Vagina (tissue), 2 donors: ENCODE data around the gene PRDM16.

Experiments used
- CTCF ChIP-seq, 3 experiments: fragments of 450-650 bp in 2 of 3; fragments of 200-600 bp in 1 of 3; sonication (generic) in 1 of 3; IDR thresholded peaks; one replicate each; pipeline ENCODE4 v1.5.1; 2017 to 2019; ENCODE audit warnings: antibody characterized with exemption in 3 of 3, mild to moderate bottlenecking in 2 of 3, moderate library complexity in 2 of 3
- POLR2A ChIP-seq, 2 donors: fragments of 450-650 bp; IDR thresholded peaks; one replicate each; pipeline ENCODE4 v1.6.1; 2017; ENCODE audit warnings: antibody characterized with exemption in 2 of 2, mild to moderate bottlenecking in 2 of 2, moderate library complexity in 2 of 2

GRCh38 chr1:3166206-3166918, 97.4 kb downstream of the PRDM16 start:
- no peak for TF ChIP-seq POLR2A (IDR thresholded peaks at IDR 0.05)
- no peak for TF ChIP-seq CTCF (IDR thresholded peaks at IDR 0.05)
